ENCODE measurements around the gene AQP10.
"Not testable (repeated sequence)": the region's sequence is repeated elsewhere in the genome, so short reads cannot be mapped to it uniquely, and the experiment has no call there.

Gene AQP10

GRCh38 chr1:154342132-154342531 is 21.2 kb downstream of the AQP10 start:
- no peak for DNase-seq (ENCODE audit: low read depth, low spot score)
- no peak overlapping the region for H3K27ac ChIP-seq

GRCh38 chr1:154342836-154343472 is 22.1 kb downstream of the AQP10 start:
- no peak for DNase-seq (ENCODE audit: low read depth, low spot score)
- no peak overlapping the region for H3K27ac ChIP-seq

DNA sequence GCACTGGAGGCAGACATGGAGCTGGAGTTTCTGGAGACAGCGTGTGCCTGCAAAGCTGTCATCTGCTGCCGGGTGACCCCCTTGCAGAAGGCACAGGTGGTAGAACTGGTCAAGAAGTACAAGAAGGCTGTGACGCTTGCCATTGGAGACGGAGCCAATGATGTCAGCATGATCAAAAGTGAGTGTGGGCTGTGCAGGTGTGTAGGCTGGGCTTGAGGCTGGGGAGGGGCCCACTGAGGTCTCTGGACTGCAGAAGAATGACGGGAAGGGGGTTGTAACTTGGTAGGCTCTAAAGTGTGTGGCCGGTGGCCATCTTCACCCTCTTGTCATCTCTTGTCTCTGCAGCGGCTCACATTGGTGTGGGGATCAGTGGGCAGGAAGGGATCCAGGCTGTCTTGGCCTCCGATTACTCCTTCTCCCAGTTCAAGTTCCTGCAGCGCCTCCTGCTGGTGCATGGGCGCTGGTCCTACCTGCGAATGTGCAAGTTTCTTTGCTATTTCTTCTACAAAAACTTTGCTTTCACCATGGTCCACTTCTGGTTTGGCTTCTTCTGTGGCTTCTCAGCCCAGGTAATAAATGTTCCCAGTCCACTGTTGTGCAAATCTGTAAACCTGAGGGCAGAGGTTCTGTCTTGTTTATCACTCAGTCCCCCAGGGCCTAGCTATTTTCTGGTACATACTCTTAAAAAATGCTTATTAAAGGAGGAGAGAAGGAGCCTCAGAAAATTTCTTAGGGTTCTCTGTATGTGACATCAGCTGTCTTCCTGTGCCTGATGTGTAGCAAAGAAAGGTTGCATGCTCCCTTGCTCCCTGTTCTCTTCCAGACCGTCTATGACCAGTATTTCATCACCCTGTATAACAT is 24.3 kb downstream of the AQP10 start:
- no peak overlapping the region for H3K27ac ChIP-seq
- no peak for DNase-seq (ENCODE audit: low read depth, low spot score)

DNA sequence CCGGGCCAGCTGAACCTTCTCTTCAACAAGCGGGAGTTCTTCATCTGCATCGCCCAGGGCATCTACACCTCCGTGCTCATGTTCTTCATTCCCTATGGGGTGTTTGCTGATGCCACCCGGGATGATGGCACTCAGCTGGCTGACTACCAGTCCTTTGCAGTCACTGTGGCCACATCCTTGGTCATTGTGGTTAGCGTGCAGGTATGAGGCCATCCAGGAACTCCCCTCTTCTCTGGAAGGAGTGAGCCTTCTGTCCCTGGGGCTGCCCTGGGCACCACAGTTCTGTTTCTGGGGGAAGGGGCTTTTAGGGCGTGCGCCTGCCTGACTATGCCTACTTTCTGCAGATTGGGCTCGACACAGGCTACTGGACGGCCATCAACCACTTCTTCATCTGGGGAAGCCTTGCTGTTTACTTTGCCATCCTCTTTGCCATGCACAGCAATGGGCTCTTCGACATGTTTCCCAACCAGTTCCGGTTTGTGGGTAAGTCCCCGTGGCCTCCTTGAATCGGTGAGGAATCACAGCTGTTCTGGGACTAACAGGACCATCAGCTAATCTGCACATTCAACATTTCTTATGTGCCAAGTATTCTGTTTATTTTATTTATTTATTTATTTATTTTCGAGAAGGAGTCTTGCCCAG is 25.5 kb downstream of the AQP10 start:
- no peak for DNase-seq (ENCODE audit: low read depth, low spot score)
- H3K27ac ChIP-seq, result no peak overlapping the region

- no peak overlapping the region for H3K27ac ChIP-seq
- no peak for DNase-seq (ENCODE audit: low read depth, low spot score)
Measured at GRCh38 chr1:154347961-154348360, 27.1 kb downstream of the AQP10 start.

DNA sequence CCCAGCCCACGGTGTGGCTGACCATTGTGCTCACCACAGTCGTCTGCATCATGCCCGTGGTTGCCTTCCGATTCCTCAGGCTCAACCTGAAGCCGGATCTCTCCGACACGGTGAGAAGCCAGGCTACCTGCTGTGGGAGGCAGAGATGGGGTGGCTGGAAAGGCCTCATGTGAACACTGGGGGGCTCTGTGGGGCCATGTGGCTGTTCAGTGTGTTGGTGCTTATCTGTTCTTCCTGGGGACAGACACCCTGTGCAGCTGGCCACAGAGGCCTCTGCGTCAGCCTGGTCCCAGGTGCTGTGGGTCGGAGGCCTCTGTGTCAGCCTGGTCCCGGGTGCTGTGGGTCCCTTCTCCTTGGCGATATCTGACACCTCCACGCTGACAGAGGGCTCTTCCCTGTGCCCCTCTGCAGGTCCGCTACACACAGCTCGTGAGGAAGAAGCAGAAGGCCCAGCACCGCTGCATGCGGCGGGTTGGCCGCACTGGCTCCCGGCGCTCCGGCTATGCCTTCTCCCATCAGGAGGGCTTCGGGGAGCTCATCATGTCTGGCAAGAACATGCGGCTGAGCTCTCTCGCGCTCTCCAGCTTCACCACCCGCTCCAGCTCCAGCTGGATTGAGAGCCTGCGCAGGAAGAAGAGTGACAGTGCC is 27.7 kb downstream of the AQP10 start:
- DNase-seq (ENCODE audit: low read depth, low spot score), result no peak
- no peak overlapping the region for H3K27ac ChIP-seq

GRCh38 chr1:154349121-154349520 is 28.2 kb downstream of the AQP10 start:
- no peak for DNase-seq (ENCODE audit: low read depth, low spot score)
- H3K27ac ChIP-seq, result no peak overlapping the region

GRCh38 chr1:154350383-154350782 is 29.5 kb downstream of the AQP10 start:
- H3K27ac ChIP-seq, result no peak overlapping the region
- no peak for DNase-seq (ENCODE audit: low read depth, low spot score)

GRCh38 chr1:154351363-154352068 is 30.6 kb downstream of the AQP10 start:
- no peak overlapping the region for H3K27ac ChIP-seq
- DNase-seq (ENCODE audit: low read depth, low spot score), result peak; percentile 48

- no peak for DNase-seq (ENCODE audit: low read depth, low spot score)
- no peak overlapping the region for H3K27ac ChIP-seq
Measured at GRCh38 chr1:154352245-154352580, 31.3 kb downstream of the AQP10 start.

- no peak overlapping the region for H3K27ac ChIP-seq
- no peak for DNase-seq (ENCODE audit: low read depth, low spot score)
Measured at GRCh38 chr1:154352581-154353459, 31.9 kb downstream of the AQP10 start.

GRCh38 chr1:154353460-154353904 is 32.6 kb downstream of the AQP10 start:
- no peak for DNase-seq (ENCODE audit: low read depth, low spot score)

GRCh38 chr1:154353966-154354365 is 33.1 kb downstream of the AQP10 start:
- DNase-seq (ENCODE audit: low read depth, low spot score), result no peak
- no peak overlapping the region for H3K27ac ChIP-seq

More at GRCh38 chr1:154353460-154353904, 32.6 kb downstream of the AQP10 start:
- H3K27ac ChIP-seq, result no peak overlapping the region

DNA sequence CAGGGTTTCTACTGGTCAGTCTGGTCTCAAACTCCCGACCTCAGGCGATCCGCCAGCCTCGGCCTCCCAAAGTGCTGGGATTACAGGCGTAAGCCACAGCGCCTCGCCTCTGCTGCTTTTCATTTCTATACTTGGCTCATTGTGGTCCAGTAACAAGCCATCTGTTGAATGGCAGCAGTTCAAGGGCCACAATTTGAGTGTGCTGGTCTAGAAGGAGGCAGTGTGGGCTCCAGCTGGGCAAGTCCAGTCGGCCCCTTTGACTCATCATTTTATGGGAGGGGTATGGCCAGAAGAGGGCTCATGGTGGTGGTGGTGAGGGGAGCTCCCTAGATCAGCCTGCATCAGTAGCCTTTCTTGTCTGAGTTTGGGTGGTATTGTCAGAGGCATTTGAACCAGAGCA is 37.6 kb downstream of the AQP10 start:
- H3K27ac ChIP-seq, result no peak overlapping the region
- DNase-seq (ENCODE audit: low read depth, low spot score), result no peak

- no peak overlapping the region for H3K27ac ChIP-seq
- no peak for DNase-seq (ENCODE audit: low read depth, low spot score)
Measured at GRCh38 chr1:154360288-154360687, 39.4 kb downstream of the AQP10 start.

DNA sequence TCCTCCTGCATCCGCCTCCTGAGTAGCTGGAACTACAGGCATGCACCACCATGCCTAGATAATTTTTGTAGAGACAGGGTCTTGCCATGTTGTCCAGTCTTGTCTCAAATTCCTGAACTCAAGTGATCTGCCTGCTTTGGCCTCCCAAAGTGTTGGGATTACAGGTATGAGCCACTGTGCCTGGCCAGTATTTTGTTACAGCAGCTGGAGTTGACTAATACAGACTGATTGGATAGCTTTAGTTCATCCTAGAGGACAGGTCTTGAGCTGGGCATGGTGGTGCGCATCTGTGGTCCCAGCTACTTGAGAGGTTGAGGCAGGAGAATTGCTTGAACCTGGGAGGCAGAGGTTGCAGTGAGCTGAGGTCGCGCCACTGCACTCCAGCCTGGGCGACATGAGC is 40.0 kb downstream of the AQP10 start:
- not testable (repeated sequence) for DNase-seq (ENCODE audit: low read depth, low spot score); H3K27ac ChIP-seq

DNA sequence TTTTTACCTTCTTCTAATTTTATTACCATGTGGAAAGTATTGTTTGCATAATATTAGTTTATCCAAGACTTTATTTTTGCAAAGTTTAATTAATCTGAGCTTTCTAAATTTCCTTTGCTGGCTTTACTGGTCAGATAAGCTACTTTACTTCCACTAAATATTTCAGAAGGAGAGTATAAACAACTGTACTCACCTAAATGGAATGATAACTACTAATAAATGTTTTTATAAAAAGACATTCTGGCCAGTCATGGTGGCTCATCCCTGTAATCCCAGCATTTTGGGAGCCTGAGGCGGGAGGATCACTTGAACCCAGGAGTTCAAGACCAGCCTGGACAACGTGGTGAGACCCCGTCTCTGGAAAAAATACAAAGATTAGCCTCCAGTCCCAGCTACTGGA is 40.5 kb downstream of the AQP10 start:
- no peak for DNase-seq (ENCODE audit: low read depth, low spot score)
- no peak overlapping the region for H3K27ac ChIP-seq

- no peak for DNase-seq (ENCODE audit: low read depth, low spot score)
- no peak overlapping the region for H3K27ac ChIP-seq
Measured at GRCh38 chr1:154371436-154371835, 50.5 kb downstream of the AQP10 start.

DNA sequence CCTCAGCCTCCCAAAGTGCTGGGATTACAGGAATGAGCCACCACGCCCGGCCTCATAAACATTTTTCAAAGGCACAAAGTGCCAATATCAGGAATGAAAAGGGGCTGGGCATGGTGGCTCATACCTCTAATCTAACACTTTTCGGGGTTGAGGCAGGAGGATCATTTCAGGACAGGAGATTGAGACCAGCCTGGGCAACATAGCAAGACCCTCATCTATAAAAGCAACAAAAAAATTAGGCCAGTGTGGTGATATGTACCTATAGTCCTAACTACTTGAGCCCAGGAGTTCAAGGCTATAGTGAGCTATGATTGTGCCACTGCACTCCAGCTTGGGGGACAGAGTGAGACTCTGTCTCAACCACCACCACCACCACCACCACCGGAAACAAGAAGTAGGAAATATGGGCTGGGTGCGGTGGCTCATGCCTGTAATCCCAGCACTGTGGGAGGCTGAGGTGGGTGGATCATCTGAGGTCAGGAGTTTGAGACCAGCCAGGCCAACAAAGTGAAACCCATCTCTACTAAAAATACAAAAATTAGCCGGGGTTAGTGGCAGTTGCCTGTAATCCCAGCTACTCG is 53.0 kb downstream of the AQP10 start:
- DNase-seq (ENCODE audit: low read depth, low spot score); H3K27ac ChIP-seq: not testable (repeated sequence)
